Endothelial cell of umbilical vein (primary cell): ENCODE data around the gene ANP32B.
"Not testable (repeated sequence)": the region's sequence is repeated elsewhere in the genome, so short reads cannot be mapped to it uniquely, and the experiment has no call there.

ENCODE experiments used
- EZH2 ChIP-seq: IDR thresholded peaks from 2 replicates; pipeline ENCODE4 v1.6.1; 2012; ENCODE audit warnings: borderline replicate concordance, low read depth, mild to moderate bottlenecking, moderate library complexity, low read length, inconsistent platforms; ENCODE audit not compliant: severe bottlenecking
- JUN ChIP-seq: IDR thresholded peaks from 2 replicates; pipeline ENCODE4 v1.6.1; 2011; ENCODE audit warnings: borderline replicate concordance, low read depth; ENCODE audit not compliant: insufficient read length, insufficient read depth
- POLR2A ChIP-seq: IDR thresholded peaks from 2 replicates; pipeline ENCODE4 v1.6.1; 2012; ENCODE audit warnings: low read depth, mild to moderate bottlenecking, control low read depth, low read length
- TF ChIP-seq, protein P1 (sequence below), 2 donors: IDR thresholded peaks; 1 replicate in 1 of 2; 2 replicates in 1 of 2; pipeline ENCODE4 v1.5.1; 2011; ENCODE audit warnings: low read length in 2 of 2, mild to moderate bottlenecking in 2 of 2, moderate library complexity in 2 of 2, control low read depth in 1 of 2, inconsistent platforms in 1 of 2, low read depth in 1 of 2; ENCODE audit not compliant: insufficient read depth in 1 of 2; ENCODE audit errors: extremely low read depth in 1 of 2
- TF ChIP-seq, protein P2 (sequence below): IDR thresholded peaks from 2 replicates; pipeline ENCODE4 v1.6.1; 2011; ENCODE audit not compliant: insufficient read depth, insufficient read length

DNA sequence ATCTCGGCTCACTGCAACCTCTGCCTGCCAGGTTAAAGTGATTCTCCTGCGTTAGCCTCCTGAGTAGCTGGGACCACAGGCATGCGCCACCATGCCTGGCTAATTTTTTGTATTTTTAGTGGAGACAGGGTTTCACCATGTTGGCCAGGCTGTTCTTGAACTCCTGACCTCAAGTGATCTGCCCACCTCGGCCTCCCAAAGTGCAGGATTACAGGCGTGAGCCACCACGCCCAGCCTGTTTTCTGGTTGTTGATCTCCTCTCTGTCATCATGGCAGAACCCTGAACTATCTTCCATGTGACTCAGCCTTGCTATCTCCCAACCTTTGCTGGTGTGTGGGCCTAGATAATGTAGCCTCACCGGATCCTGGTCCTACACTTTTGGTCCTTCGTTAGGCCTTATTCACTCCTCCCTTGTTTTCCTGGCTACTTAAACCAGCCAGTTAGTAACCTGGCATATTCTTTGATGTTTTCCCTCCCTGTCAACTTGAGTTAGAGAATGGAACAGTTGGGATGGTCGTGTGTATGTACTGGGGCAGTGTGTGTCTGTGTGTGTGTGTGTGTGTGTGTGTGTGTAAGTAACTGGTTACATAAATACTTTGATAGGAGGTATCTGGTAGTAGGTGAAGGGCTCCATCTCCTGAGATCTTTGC, 22.3 kb upstream of the ANP32B start:
- TF ChIP-seq, protein P1, sequence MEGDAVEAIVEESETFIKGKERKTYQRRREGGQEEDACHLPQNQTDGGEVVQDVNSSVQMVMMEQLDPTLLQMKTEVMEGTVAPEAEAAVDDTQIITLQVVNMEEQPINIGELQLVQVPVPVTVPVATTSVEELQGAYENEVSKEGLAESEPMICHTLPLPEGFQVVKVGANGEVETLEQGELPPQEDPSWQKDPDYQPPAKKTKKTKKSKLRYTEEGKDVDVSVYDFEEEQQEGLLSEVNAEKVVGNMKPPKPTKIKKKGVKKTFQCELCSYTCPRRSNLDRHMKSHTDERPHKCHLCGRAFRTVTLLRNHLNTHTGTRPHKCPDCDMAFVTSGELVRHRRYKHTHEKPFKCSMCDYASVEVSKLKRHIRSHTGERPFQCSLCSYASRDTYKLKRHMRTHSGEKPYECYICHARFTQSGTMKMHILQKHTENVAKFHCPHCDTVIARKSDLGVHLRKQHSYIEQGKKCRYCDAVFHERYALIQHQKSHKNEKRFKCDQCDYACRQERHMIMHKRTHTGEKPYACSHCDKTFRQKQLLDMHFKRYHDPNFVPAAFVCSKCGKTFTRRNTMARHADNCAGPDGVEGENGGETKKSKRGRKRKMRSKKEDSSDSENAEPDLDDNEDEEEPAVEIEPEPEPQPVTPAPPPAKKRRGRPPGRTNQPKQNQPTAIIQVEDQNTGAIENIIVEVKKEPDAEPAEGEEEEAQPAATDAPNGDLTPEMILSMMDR (IDR thresholded peaks at IDR 0.05; ENCODE audit: extremely low read depth in 1 of 2, insufficient read depth in 1 of 2, low read depth in 1 of 2, low read length in 2 of 2) = not testable (repeated sequence)
- not testable (repeated sequence) for TF ChIP-seq EZH2, POLR2A, JUN
- TF ChIP-seq, protein P2, sequence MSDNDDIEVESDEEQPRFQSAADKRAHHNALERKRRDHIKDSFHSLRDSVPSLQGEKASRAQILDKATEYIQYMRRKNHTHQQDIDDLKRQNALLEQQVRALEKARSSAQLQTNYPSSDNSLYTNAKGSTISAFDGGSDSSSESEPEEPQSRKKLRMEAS = not testable (repeated sequence)
